GM12801 (cell line): ENCODE results near the gene DPH2.

Experiments
- TF ChIP-seq, protein P1 (sequence below): IDR thresholded peaks from one replicate; pipeline ENCODE4 v1.5.1; 2011; ENCODE audit warnings: control low read depth; ENCODE audit not compliant: insufficient read length; ENCODE audit errors: extremely low read depth

Gene DPH2

GRCh38 chr1:43937179-43937865 lies 32.5 kb upstream of the DPH2 start:
- TF ChIP-seq, protein P1, sequence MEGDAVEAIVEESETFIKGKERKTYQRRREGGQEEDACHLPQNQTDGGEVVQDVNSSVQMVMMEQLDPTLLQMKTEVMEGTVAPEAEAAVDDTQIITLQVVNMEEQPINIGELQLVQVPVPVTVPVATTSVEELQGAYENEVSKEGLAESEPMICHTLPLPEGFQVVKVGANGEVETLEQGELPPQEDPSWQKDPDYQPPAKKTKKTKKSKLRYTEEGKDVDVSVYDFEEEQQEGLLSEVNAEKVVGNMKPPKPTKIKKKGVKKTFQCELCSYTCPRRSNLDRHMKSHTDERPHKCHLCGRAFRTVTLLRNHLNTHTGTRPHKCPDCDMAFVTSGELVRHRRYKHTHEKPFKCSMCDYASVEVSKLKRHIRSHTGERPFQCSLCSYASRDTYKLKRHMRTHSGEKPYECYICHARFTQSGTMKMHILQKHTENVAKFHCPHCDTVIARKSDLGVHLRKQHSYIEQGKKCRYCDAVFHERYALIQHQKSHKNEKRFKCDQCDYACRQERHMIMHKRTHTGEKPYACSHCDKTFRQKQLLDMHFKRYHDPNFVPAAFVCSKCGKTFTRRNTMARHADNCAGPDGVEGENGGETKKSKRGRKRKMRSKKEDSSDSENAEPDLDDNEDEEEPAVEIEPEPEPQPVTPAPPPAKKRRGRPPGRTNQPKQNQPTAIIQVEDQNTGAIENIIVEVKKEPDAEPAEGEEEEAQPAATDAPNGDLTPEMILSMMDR: no peak

GRCh38 chr1:43938383-43938782 lies 31.4 kb upstream of the DPH2 start:
- TF ChIP-seq, protein P1: no peak

GRCh38 chr1:43938892-43939587 lies 30.8 kb upstream of the DPH2 start:
- TF ChIP-seq, protein P1: no peak

DNA sequence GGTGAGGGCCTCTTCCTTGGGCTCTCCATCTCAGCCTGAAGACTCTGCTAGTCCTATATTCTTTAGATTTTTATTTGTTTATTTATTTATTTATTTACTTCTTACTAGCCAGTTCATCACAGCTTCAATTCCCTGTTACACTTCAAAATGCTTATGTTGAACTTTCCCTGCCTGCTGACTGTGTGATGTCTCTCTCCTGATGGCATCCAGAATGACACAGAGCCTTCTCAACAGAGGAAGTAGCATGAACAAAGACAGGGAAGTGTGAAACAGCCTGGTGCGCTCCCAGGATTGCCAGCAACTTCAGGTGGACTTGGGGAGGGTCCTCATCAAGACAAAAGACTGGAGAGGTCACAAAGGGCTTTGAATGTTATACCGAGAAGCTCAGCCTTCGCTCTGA lies 27.4 kb upstream of the DPH2 start:
- TF ChIP-seq, protein P1: no peak

- TF ChIP-seq, protein P1: no peak
Measured at GRCh38 chr1:43944860-43945259, 24.9 kb upstream of the DPH2 start.

DNA sequence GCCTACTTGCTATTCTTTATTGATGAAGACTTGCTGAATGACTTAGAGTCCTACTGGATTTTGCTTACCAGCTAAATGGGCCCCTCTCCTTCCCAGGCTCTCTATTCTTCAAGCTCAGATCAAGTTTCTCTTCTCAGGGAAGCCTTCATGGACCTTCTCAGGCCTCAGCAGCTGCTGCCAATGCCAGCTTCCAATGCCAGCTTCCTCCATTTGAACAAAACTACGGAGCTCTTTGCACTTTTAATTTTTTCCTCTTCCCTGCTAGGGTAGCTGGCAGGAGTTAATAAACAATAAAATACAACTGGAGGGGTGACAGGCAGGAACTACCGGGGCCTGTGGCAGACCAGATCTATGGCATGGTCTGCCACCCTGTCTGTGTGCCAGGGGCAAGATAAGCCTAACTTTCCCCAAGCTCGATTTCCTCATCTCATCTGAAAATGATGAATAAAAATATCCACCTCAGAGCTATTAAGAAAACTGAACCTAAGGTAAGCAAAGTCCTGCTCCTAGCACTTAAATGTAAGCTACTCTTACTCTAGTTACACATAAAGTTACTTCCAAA lies 24.1 kb upstream of the DPH2 start:
- TF ChIP-seq, protein P1: no peak

DNA sequence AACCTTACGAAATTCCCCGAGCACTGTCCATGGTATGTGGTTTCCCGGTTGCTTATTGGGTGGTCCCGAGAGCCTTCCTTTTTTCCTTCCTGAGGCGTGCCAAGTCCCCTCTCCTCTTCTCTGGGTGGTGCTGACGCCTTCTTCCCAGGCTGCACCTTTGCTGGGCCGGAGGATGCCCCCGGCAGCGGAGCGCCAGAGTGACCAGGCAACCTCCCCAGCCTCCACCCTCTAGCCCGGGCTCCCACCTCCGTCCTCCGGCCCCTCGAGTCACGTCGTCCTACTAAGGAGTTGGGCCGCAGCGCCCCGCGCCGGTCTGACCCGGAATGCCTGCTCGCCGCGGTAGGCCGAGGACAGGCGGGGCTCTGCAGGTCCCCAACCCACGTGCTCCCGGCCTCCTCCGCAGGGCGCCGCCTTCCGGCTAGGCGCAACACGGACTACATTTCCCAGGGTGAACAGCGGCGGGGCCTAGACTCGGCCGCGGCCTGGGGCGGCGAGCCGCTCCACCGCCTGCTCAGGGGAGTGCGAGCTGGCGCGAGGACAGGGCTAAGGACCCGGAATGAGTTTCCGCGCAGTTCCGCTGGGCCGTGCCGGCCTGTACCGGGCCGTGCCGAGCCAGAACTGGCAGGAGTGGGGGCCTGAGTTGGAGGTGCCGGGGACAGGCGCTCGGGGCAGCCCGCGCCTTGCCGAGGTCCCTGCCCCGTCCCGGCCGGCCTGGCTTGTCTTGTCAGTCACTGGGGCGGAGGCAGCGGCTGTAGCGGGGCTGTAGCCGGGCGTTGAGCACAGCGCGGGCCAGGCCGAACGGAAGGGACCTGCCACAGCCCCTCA lies 23.4 kb upstream of the DPH2 start, which contains the start of gene IPO13:
IPO13 (plus strand) TSS at position 715 of the 825 bp plus-strand sequence. CDS start 651 bp downstream, outside the sequence.
- TF ChIP-seq, protein P1: no peak
